ENCODE data around the gene EVC2.
"Not testable (repeated sequence)": the region's sequence is repeated elsewhere in the genome, so short reads cannot be mapped to it uniquely, and the experiment has no call there.

Gene EVC2

DNA sequence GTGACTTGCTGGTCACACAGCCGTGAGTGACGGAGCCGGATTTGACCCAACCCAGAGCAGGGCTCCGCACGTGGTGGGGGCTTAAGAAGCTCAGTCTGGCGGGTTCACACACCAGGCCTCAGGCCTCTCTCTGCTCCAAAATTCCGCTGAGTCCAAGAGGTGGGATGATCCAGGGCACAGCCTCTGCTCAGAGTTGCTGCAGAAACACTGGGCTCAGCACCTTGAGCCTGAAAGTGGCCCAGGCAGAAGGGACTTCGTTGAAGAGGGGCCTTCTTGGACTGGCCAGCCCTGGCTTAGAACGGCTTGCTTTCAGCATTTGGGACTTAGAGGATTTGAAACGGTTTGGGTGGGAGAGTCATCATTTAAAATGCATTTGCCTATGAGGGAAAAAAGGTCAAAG lies 23.8 kb upstream of the EVC2 start:
- H3K9me3 ChIP-seq (ENCODE audit: insufficient read depth, low read length), result no peaks in the 10 kb centered on the region
- H3K36me3 ChIP-seq (replicated peaks; ENCODE audit: low read depth, low read length), result peaks cover 20% of the 10 kb centered on the region
- H2AFZ ChIP-seq (ENCODE audit: low read depth, low read length), result no peak overlapping the region
- no peak overlapping the region for H3K4me3 ChIP-seq (ENCODE audit: low read length)
- H3K4me2 ChIP-seq (ENCODE audit: low read length), result no peak overlapping the region
- H3K79me2 ChIP-seq (ENCODE audit: low read length), result no peaks in the 10 kb centered on the region
- no peak for TF ChIP-seq EZH2phosphoT487 (IDR thresholded peaks at IDR 0.05; ENCODE audit: low read depth)
- TF ChIP-seq, protein P1, sequence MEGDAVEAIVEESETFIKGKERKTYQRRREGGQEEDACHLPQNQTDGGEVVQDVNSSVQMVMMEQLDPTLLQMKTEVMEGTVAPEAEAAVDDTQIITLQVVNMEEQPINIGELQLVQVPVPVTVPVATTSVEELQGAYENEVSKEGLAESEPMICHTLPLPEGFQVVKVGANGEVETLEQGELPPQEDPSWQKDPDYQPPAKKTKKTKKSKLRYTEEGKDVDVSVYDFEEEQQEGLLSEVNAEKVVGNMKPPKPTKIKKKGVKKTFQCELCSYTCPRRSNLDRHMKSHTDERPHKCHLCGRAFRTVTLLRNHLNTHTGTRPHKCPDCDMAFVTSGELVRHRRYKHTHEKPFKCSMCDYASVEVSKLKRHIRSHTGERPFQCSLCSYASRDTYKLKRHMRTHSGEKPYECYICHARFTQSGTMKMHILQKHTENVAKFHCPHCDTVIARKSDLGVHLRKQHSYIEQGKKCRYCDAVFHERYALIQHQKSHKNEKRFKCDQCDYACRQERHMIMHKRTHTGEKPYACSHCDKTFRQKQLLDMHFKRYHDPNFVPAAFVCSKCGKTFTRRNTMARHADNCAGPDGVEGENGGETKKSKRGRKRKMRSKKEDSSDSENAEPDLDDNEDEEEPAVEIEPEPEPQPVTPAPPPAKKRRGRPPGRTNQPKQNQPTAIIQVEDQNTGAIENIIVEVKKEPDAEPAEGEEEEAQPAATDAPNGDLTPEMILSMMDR (IDR thresholded peaks at IDR 0.05; ENCODE audit: low read depth, low read length), result no peak
- no peaks in the 10 kb centered on the region for H4K20me1 ChIP-seq (ENCODE audit: insufficient read depth, low read length)
- H3K27ac ChIP-seq (ENCODE audit: low read length), result no peak overlapping the region
- no peaks in the 10 kb centered on the region for H3K4me1 ChIP-seq (ENCODE audit: low read length)
- no peak overlapping the region for H3K9ac ChIP-seq (ENCODE audit: low read length)
- H3K27me3 ChIP-seq (ENCODE audit: low read depth, low read length), result no peaks in the 10 kb centered on the region

DNA sequence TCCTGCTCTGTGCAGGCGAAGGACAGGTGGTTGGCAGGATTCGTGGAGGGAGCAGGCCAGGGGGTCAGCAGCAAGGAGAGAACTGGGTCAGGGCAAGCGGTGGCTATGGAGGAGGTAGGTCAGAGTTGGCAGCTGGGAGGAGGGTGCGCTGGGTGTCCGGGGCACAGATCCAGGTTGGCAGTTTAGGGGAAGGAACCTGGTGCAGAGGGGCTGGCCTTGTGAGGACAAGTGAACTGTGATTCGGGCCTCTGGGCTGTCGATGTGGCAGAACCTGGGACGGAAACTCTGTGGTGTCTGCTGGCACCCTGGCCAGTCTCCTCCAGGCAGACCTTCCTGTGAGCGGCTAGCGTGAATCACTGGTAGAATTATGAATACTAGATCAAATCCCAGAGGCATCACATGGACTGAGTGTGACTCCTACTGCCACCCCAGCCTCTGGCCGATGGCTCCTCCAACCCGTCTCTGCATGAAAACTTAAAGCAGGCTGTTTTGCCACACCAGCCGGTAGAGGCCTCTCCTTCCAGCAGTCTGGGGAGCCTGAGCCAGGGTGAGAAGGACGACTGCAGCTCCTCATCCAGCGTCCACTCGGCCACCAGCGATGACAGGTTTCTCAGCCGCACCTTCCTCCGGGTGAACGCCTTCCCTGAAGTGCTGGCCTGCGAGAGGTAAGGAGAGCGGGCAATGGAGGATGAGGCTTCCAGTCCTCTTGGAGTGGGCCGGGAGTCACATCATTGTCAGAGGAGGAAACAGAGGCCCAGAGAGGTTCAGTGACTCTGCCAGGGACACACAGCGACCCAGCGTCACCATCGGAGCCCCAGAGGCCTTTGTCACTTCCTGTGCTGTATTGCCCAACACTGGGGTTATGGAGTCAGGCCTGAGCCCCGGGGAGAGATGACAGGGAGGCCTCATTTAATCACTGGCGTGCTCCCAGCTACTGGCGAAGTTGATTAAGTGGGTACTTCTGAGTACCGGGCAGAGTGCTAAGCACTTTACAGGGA lies 22.9 kb upstream of the EVC2 start:
- Histone ChIP-seq H3K9ac (ENCODE audit: low read length) (no peak overlapping the region), H3K4me1 (ENCODE audit: low read length) (no peaks in the 10 kb centered on the region), H3K27ac (ENCODE audit: low read length) (no peak overlapping the region), H2AFZ (ENCODE audit: low read depth, low read length) (no peak overlapping the region), H3K4me3 (ENCODE audit: low read length) (no peak overlapping the region), H3K36me3 (replicated peaks; ENCODE audit: low read depth, low read length) (peaks cover 20% of the 10 kb centered on the region), H4K20me1 (ENCODE audit: insufficient read depth, low read length) (no peaks in the 10 kb centered on the region), H3K79me2 (ENCODE audit: low read length) (no peaks in the 10 kb centered on the region), H3K27me3 (ENCODE audit: low read depth, low read length) (no peaks in the 10 kb centered on the region), H3K9me3 (ENCODE audit: insufficient read depth, low read length) (no peaks in the 10 kb centered on the region), H3K4me2 (ENCODE audit: low read length) (no peak overlapping the region)
- TF ChIP-seq, protein P1 (IDR thresholded peaks at IDR 0.05; ENCODE audit: low read depth, low read length), result no peak
- no peak for TF ChIP-seq EZH2phosphoT487 (IDR thresholded peaks at IDR 0.05; ENCODE audit: low read depth)

DNA sequence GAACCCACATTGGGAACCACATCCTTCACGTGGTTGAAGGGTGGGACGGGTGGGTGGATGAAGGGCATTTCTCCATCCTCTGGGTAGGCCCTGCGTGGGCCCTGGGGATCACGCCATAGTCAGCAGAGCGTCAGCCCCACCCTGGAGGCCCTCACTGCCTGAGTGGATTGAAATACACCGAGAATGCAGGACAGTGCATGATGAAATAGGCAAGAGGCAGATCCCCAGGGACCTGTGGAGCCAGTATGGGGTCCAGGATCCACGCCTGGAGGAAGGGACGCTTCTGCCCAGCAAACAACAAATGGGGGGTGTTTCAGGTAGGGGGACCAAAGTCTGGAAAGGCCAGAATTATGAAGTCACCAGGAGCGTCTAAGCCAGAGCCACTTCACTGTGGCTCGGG lies 22.1 kb upstream of the EVC2 start:
- no peaks in the 10 kb centered on the region for H3K4me1 ChIP-seq (ENCODE audit: low read length)
- H3K27me3 ChIP-seq (ENCODE audit: low read depth, low read length), result no peaks in the 10 kb centered on the region
- no peaks in the 10 kb centered on the region for H3K79me2 ChIP-seq (ENCODE audit: low read length)
- H2AFZ ChIP-seq (ENCODE audit: low read depth, low read length), result no peak overlapping the region
- H3K27ac ChIP-seq (ENCODE audit: low read length), result no peak overlapping the region
- H3K9me3 ChIP-seq (ENCODE audit: insufficient read depth, low read length), result no peaks in the 10 kb centered on the region
- H3K4me2 ChIP-seq (ENCODE audit: low read length), result no peak overlapping the region
- TF ChIP-seq EZH2phosphoT487 (IDR thresholded peaks at IDR 0.05; ENCODE audit: low read depth), result no peak
- TF ChIP-seq, protein P1 (IDR thresholded peaks at IDR 0.05; ENCODE audit: low read depth, low read length), result no peak
- H4K20me1 ChIP-seq (ENCODE audit: insufficient read depth, low read length), result no peaks in the 10 kb centered on the region
- H3K9ac ChIP-seq (ENCODE audit: low read length), result no peak overlapping the region
- H3K4me3 ChIP-seq (ENCODE audit: low read length), result no peak overlapping the region
- peaks cover 24% of the 10 kb centered on the region for H3K36me3 ChIP-seq (replicated peaks; ENCODE audit: low read depth, low read length)

DNA sequence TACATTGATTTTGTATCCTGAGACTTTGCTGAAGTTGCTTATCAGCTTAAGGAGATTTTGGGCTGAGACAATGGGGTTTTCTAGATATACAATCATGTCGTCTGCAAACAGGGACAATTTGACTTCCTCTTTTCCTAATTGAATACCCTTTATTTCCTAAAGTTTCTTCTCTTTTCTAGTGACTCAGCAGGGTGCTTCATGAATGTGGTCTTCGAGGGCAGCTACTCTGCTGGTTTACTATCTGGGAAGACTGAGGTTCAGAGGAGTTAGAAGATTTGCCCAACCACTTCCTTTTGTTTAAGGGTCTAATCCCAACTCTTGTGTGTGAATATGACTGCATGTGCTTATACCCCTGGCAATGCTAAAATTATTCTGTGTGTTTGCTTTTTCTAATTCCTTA lies 20.1 kb upstream of the EVC2 start:
- peaks cover 19% of the 10 kb centered on the region for H3K36me3 ChIP-seq (replicated peaks; ENCODE audit: low read depth, low read length)
- H4K20me1 ChIP-seq (ENCODE audit: insufficient read depth, low read length); H3K9me3 ChIP-seq (ENCODE audit: insufficient read depth, low read length): not testable (repeated sequence)

More for the DNA sequence above, 20.1 kb upstream of the EVC2 start:
- not testable (repeated sequence) for H3K27me3 ChIP-seq (ENCODE audit: low read depth, low read length); H3K4me3 ChIP-seq (ENCODE audit: low read length); H3K9ac ChIP-seq (ENCODE audit: low read length); H3K27ac ChIP-seq (ENCODE audit: low read length); H3K4me1 ChIP-seq (ENCODE audit: low read length); H3K4me2 ChIP-seq (ENCODE audit: low read length); H3K79me2 ChIP-seq (ENCODE audit: low read length); H2AFZ ChIP-seq (ENCODE audit: low read depth, low read length)

Measured in OCI-LY3 (cell line).